HG02885 (cell line): ENCODE results near the gene NARF.
"Not testable (repeated sequence)": the region's sequence is repeated elsewhere in the genome, so short reads cannot be mapped to it uniquely, and the experiment has no call there.

Experiments used
- ATAC-seq: cut with Tn5 transposase; IDR thresholded peaks from one replicate; pipeline ENCODE4 v1.9.1; 2021; ENCODE audit warnings: mild to moderate bottlenecking; ENCODE audit not compliant: unreplicated experiment, poor library complexity

Gene NARF

GRCh38 chr17:82445542-82445941, 13.0 kb upstream of the NARF start:
- ATAC-seq = no peak

GRCh38 chr17:82446124-82446523, 12.4 kb upstream of the NARF start:
- ATAC-seq = no peak

- no peak for ATAC-seq
Measured at GRCh38 chr17:82446649-82447048, 11.9 kb upstream of the NARF start.

- ATAC-seq = no peak
Measured at GRCh38 chr17:82447876-82448275, 10.7 kb upstream of the NARF start.

- peak; percentile 41 for ATAC-seq
Measured at GRCh38 chr17:82449131-82449882, 9.2 kb upstream of the NARF start.

- no peak for ATAC-seq
Measured at GRCh38 chr17:82449883-82450356, 8.6 kb upstream of the NARF start.

GRCh38 chr17:82450357-82451106, 8.0 kb upstream of the NARF start, which contains the start of gene CYBC1:
TSS of gene CYBC1 (minus strand) at chr17:82450752. CDS start at chr17:82449254, 1,498 bp downstream.
- ATAC-seq = peak; percentile 80

- no peak for ATAC-seq
Measured at GRCh38 chr17:82452162-82452561, 6.4 kb upstream of the NARF start.

- not testable (repeated sequence) for ATAC-seq
Measured at GRCh38 chr17:82453151-82453550, 5.4 kb upstream of the NARF start.

- not testable (repeated sequence) for ATAC-seq
Measured at GRCh38 chr17:82453706-82454105, 4.8 kb upstream of the NARF start.

GRCh38 chr17:82457073-82457928, 1.2 kb upstream of the NARF start:
- ATAC-seq = no peak

- no peak for ATAC-seq
Measured at GRCh38 chr17:82457929-82458178, 687 bp upstream of the NARF start.

- no peak for ATAC-seq
Measured at GRCh38 chr17:82458885-82459424, 414 bp downstream of the NARF start.

GRCh38 chr17:82459936-82460335, 1.4 kb downstream of the NARF start:
- ATAC-seq = not testable (repeated sequence)

- ATAC-seq = no peak
Measured at GRCh38 chr17:82461827-82462524, 3.4 kb downstream of the NARF start.

- no peak for ATAC-seq
Measured at GRCh38 chr17:82463391-82463790, 4.8 kb downstream of the NARF start.

GRCh38 chr17:82463925-82464566, 5.5 kb downstream of the NARF start:
- ATAC-seq = no peak

- no peak for ATAC-seq
Measured at GRCh38 chr17:82464567-82464929, 6.0 kb downstream of the NARF start.

GRCh38 chr17:82465023-82465603, 6.6 kb downstream of the NARF start:
- no peak for ATAC-seq
